ENCODE results near the gene FN1. TPM values are rescaled to one million over a fixed set of nuclear protein-coding genes. Genes with fewer than 3 reads are reported as not detected.

Gene FN1
- total RNA-seq, 4 donors from 2014 or later = 89.1 to 312 (median 156) TPM

DNA sequence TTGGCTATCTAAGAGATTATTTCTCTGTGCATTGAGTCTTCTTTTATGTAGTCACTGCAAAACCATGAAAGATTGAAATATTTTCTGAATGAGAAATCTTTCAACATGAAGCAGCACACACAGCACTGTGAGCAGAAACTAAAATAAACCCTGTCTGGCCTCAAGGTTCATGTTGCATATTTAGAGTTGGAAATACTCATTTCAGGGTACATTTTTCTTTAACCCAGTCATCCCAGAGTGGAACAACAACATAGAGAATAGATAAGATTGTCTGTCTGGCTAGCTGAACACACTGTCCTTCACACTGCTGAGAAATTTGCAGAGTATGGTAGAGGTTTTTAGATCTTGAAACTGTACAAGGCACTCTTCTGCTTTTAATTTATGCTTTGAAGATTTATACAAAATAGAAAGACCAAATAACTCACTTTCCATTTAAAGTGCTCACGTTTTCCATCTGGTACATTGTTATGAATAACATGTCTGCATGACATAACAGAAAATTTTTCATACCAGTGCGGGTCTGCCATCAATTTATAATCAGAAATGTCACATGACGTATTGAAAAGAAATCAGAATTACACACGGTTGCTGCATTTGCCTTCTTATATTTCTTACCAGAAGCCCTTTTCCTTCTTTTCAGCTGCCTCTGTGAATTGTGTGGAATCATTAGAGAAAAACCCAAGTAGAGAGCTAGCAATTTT is 25.0 kb upstream of the FN1 start:
- H3K9me3 ChIP-seq = no peaks in the 10 kb centered on the region
- H3K27me3 ChIP-seq = no peaks in the 10 kb centered on the region
- DNase-seq = no peak
- H3K27ac ChIP-seq = no peak overlapping the region
- no peaks in the 10 kb centered on the region for H3K36me3 ChIP-seq
- TF ChIP-seq, protein P1, sequence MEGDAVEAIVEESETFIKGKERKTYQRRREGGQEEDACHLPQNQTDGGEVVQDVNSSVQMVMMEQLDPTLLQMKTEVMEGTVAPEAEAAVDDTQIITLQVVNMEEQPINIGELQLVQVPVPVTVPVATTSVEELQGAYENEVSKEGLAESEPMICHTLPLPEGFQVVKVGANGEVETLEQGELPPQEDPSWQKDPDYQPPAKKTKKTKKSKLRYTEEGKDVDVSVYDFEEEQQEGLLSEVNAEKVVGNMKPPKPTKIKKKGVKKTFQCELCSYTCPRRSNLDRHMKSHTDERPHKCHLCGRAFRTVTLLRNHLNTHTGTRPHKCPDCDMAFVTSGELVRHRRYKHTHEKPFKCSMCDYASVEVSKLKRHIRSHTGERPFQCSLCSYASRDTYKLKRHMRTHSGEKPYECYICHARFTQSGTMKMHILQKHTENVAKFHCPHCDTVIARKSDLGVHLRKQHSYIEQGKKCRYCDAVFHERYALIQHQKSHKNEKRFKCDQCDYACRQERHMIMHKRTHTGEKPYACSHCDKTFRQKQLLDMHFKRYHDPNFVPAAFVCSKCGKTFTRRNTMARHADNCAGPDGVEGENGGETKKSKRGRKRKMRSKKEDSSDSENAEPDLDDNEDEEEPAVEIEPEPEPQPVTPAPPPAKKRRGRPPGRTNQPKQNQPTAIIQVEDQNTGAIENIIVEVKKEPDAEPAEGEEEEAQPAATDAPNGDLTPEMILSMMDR (IDR thresholded peaks at IDR 0.05) = no peak
- no peak for TF ChIP-seq POLR2A (IDR thresholded peaks at IDR 0.05)
- intact Hi-C loops (cut with DNase I) = no loop called here
- 80 to 86% methylated on average over 4 of the region's 4 CpGs for whole genome bisulfite sequencing, 2 donors
- H3K4me3 ChIP-seq (replicated peaks in 1 of 3) = no peak overlapping the region
- H3K4me1 ChIP-seq = no peaks in the 10 kb centered on the region

DNA sequence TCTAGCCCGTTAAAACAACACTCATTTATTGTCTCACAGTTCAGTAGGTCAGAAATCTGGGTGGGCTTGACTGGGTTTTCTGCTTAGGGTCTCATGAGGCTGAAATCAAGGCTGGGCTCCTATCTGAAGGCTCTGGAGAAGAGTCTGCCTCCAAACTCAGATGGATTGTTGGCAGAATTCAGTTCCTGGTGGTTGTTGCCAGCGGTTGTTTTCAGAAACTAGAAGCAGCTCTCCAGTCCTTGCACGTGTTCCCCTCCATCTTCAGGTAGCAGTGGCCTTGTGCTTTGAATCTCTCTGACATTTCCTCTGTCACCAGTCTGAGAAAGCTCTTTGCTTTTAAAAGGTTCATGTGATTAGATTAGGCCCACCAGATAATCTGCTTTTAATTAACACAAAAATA is 20.1 kb upstream of the FN1 start:
- DNase-seq = no peak
- TF ChIP-seq POLR2A (IDR thresholded peaks at IDR 0.05) = no peak
- TF ChIP-seq, protein P1 (IDR thresholded peaks at IDR 0.05) = no peak
- H3K4me1 ChIP-seq = no peaks in the 10 kb centered on the region
- intact Hi-C loops (cut with DNase I) = loop anchor here (10.0 kb wide), 1 partner anchor 379 kb away; no protein-coding TSS in a partner anchor
- WGBS, 2 donors = 76 to 84% methylated on average over 3 of the region's 3 CpGs
- no peak overlapping the region for H3K4me3 ChIP-seq (replicated peaks in 1 of 3)
- H3K27me3 ChIP-seq = no peaks in the 10 kb centered on the region
- no peaks in the 10 kb centered on the region for H3K36me3 ChIP-seq
- no peak overlapping the region for H3K27ac ChIP-seq
- no peaks in the 10 kb centered on the region for H3K9me3 ChIP-seq

DNA sequence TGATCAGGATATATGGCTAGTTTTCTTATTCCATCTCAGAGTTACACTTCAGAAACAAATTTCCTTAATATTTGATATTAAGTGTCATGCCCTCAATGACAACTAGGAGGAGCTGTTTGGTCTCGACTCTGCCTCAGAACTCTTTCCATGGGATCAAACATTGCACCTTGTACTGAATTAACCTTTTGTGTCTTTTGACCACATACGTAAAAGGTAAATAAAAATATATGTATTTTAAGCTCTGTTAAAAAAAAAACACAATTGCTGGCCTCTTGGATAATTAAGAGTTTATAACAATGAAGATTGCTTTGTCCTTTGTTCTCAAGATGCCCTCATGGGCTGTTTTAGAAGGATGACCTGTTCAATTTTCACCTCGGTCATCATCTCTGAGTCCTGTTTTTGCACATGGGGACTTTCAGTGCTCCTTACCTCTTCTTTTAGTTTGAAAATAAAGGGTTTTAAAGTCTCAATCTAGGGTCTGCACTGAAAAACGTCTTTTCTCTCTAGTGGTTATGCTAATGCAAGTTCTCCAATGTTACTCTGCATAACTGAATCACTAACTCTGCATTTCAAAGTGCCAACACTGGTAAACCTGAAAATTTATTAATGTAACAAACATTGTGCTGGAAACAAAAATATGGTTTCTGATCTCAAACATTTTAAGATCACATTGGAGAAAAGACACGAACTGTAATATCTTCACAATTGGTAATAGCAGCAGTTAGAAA is 18.8 kb upstream of the FN1 start:
- intact Hi-C loops (cut with DNase I) = loop anchor here (5.0 to 10.0 kb wide), 2 partner anchors 380 to 463 kb away; no protein-coding TSS in a partner anchor

DNA sequence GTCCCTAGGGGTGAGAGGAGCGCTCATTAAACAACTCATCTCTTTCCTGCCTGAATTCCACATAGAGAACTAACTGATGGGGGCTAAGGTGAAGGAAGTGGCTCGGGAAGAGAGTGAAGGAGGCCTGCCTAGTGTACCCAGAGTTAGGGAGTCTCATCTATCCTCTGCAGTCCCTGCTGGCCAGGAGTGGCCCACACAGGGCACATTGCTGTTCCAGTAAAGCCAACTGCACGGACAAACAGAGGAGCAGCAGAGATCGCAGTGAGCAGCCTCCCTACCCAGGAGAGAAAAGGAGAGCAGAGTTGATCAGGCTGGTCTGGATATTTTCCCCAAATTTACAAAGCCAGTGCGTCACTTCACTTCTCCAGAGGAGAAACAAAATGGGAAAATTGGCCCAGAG is 16.9 kb upstream of the FN1 start:
- Histone ChIP-seq H3K9me3 (no peaks in the 10 kb centered on the region), H3K4me1 (no peaks in the 10 kb centered on the region), H3K4me3 (replicated peaks in 1 of 3) (no peak overlapping the region), H3K27ac (no peak overlapping the region), H3K36me3 (no peaks in the 10 kb centered on the region), H3K27me3 (no peaks in the 10 kb centered on the region)
- no peak for TF ChIP-seq POLR2A (IDR thresholded peaks at IDR 0.05)
- TF ChIP-seq, protein P1 (IDR thresholded peaks at IDR 0.05) = no peak
- 91 to 93% methylated on average over 5 of the region's 5 CpGs for WGBS, 2 donors
- intact Hi-C loops (cut with DNase I) = loop anchor here (5.0 to 10.0 kb wide), 2 partner anchors 382 to 465 kb away; no protein-coding TSS in a partner anchor
- no peak for DNase-seq

More for the DNA sequence above, 18.8 kb upstream of the FN1 start:
- no peaks in the 10 kb centered on the region for H3K27me3 ChIP-seq
- no peaks in the 10 kb centered on the region for H3K36me3 ChIP-seq
- DNase-seq = no peak
- no peak overlapping the region for H3K27ac ChIP-seq
- H3K4me1 ChIP-seq = no peaks in the 10 kb centered on the region
- no peak for TF ChIP-seq POLR2A (IDR thresholded peaks at IDR 0.05)
- TF ChIP-seq, protein P1 (IDR thresholded peaks at IDR 0.05) = peak; percentile 44 to 84 (median 70)
- 58 to 59% methylated on average over 5 of the region's 5 CpGs for WGBS, 2 donors
- no peaks in the 10 kb centered on the region for H3K9me3 ChIP-seq
- H3K4me3 ChIP-seq (replicated peaks in 1 of 3) = no peak overlapping the region

Data from thyroid gland (tissue), 4 donors.